Liver (tissue), 9 donors: ENCODE results near the gene IL31RA. TPM values are rescaled to one million over a fixed set of nuclear protein-coding genes. Genes with fewer than 3 reads are reported as not detected.

Experiments used
- DNase-seq: peaks from one replicate; pipeline ENCODE4 v3.0.0-alpha.2; 2017; ENCODE audit warnings: low spot score
- H3K27ac ChIP-seq, 2 donors: one replicate each; pipeline ENCODE4 v1.7.0; 2013; ENCODE audit warnings: inconsistent platforms in 2 of 2, low read length in 2 of 2, control low read depth in 1 of 2, low read depth in 1 of 2, mild to moderate bottlenecking in 1 of 2
- H3K27me3 ChIP-seq, 4 donors: one replicate each; pipeline versions ENCODE4 v1.6.1 to v1.7.0; 2013; ENCODE audit warnings: low read length in 3 of 4, inconsistent platforms in 1 of 4, mild to moderate bottlenecking in 1 of 4, moderate library complexity in 1 of 4; ENCODE audit not compliant: control insufficient read depth in 4 of 4, insufficient read depth in 4 of 4
- H3K36me3 ChIP-seq, 4 donors: one replicate each; pipeline versions ENCODE4 v1.6.1 to v1.7.0; 2013; ENCODE audit warnings: low read length in 3 of 4, mild to moderate bottlenecking in 3 of 4, low read depth in 1 of 4, moderate library complexity in 1 of 4; ENCODE audit not compliant: control insufficient read depth in 4 of 4, insufficient read depth in 3 of 4
- H3K4me1 ChIP-seq, 4 donors: one replicate each; pipeline versions ENCODE4 v1.6.1 to v1.7.0; 2013; ENCODE audit warnings: low read length in 3 of 4, mild to moderate bottlenecking in 3 of 4, moderate library complexity in 1 of 4; ENCODE audit not compliant: control insufficient read depth in 4 of 4, insufficient read depth in 4 of 4
- H3K4me3 ChIP-seq, 3 donors: one replicate each; pipeline versions ENCODE4 v1.6.1 to v1.7.0; 2013; ENCODE audit warnings: low read length in 3 of 3, control low read depth in 1 of 3, low read depth in 1 of 3, mild to moderate bottlenecking in 1 of 3
- H3K9ac ChIP-seq, 2 donors: one replicate each; pipeline ENCODE4 v1.7.0; 2013; ENCODE audit warnings: low read length in 2 of 2, mild to moderate bottlenecking in 2 of 2, moderate library complexity in 2 of 2, control low read depth in 1 of 2, low read depth in 1 of 2
- H3K9me3 ChIP-seq, 4 donors: one replicate each; pipeline versions ENCODE4 v1.6.1 to v1.7.0; 2013; ENCODE audit warnings: low read length in 3 of 4; ENCODE audit not compliant: control insufficient read depth in 4 of 4
- ATF3 ChIP-seq: IDR thresholded peaks from 2 replicates; pipeline ENCODE4 v1.6.1; 2016; ENCODE audit warnings: antibody characterized with exemption
- CTCF ChIP-seq: fragments of 150-350 bp; IDR thresholded peaks from 2 replicates; pipeline ENCODE4 v1.5.1; 2017; ENCODE audit warnings: improper control_type of control experiment, low read depth, low read length; ENCODE audit not compliant: missing input control
- EGR1 ChIP-seq, 2 donors: IDR thresholded peaks; 2 replicates each; pipeline ENCODE4 v1.6.1; 2016 to 2018; ENCODE audit warnings: antibody characterized with exemption in 2 of 2, low read depth in 2 of 2
- FOXA1 ChIP-seq: IDR thresholded peaks from 2 replicates; pipeline ENCODE4 v1.6.1; 2016; ENCODE audit warnings: antibody characterized with exemption
- FOXA2 ChIP-seq: IDR thresholded peaks from 2 replicates; pipeline ENCODE4 v1.6.1; 2016; ENCODE audit warnings: antibody characterized with exemption
- GABPA ChIP-seq, 2 donors: IDR thresholded peaks in 1 of 2; conservative IDR thresholded peaks in 1 of 2; 2 replicates each; pipeline ENCODE4 v1.6.1; 2016; ENCODE audit warnings: antibody characterized with exemption in 2 of 2, mild to moderate bottlenecking in 1 of 2, moderate library complexity in 1 of 2
- HNF4A ChIP-seq, 2 donors: conservative IDR thresholded peaks; 2 replicates each; pipeline ENCODE4 v1.6.1; 2016; ENCODE audit warnings: antibody characterized with exemption in 2 of 2, mild to moderate bottlenecking in 2 of 2
- HNF4G ChIP-seq: IDR thresholded peaks from 2 replicates; pipeline ENCODE4 v1.6.1; 2016; ENCODE audit warnings: antibody characterized with exemption
- JUND ChIP-seq, 2 donors: IDR thresholded peaks; 2 replicates each; pipeline ENCODE4 v1.6.1; 2016; ENCODE audit warnings: antibody characterized with exemption in 2 of 2
- MAX ChIP-seq: IDR thresholded peaks from 2 replicates; pipeline ENCODE4 v1.6.1; 2016; ENCODE audit warnings: antibody characterized with exemption
- NR2F2 ChIP-seq: IDR thresholded peaks from 2 replicates; pipeline ENCODE4 v1.6.1; 2016; ENCODE audit warnings: antibody characterized with exemption
- RAD21 ChIP-seq, 2 donors: IDR thresholded peaks; 2 replicates each; pipeline ENCODE4 v1.6.1; 2016; ENCODE audit warnings: antibody characterized with exemption in 2 of 2, mild to moderate bottlenecking in 2 of 2
- REST ChIP-seq: IDR thresholded peaks from 2 replicates; pipeline ENCODE4 v1.6.1; 2016; ENCODE audit warnings: antibody characterized with exemption, mild to moderate bottlenecking
- RXRA ChIP-seq, 2 donors: IDR thresholded peaks; 2 replicates each; pipeline ENCODE4 v1.6.1; 2017 to 2018; ENCODE audit warnings: antibody characterized with exemption in 2 of 2, mild to moderate bottlenecking in 1 of 2
- SP1 ChIP-seq: IDR thresholded peaks from 2 replicates; pipeline ENCODE4 v1.6.1; 2018; ENCODE audit warnings: antibody characterized with exemption, mild to moderate bottlenecking
- TAF1 ChIP-seq: conservative IDR thresholded peaks from 2 replicates; pipeline ENCODE4 v1.6.1; 2016; ENCODE audit warnings: antibody characterized with exemption, mild to moderate bottlenecking
- YY1 ChIP-seq: IDR thresholded peaks from 2 replicates; pipeline ENCODE4 v1.6.1; 2016; ENCODE audit warnings: antibody characterized with exemption, mild to moderate bottlenecking
- WGBS: extraction: QIAGEN DNeasy Blood & Tissue Kit; methylation state at CpG from one replicate; pipeline ENCODE4 v1.1.7; 2013; 5-methylcytosine and 5-hydroxymethylcytosine counted together
- polyA plus RNA-seq, 2 donors: library from polyadenylated mRNA; stranded (reverse) in 1 of 2; unstranded in 1 of 2; fragments of 200-250 nt in 1 of 2; fragments of >200 nt in 1 of 2; fragmentation: Nextera tagmentation in 1 of 2; extraction: Ambion mirVana in 1 of 2; gene quantifications; one replicate each; pipeline versions ENCODE4 v1.2.1 to v1.2.3, GENCODE V29; 2013 to 2015
- total RNA-seq, 2 donors: library from RNA; depleted of rRNA; stranded (reverse); fragments of >200 nt; gene quantifications; one replicate each; pipeline ENCODE4 v1.2.3, GENCODE V29; 2014
- donor health status: healthy.
- donor health status: healthy.
- donor health status: healthy.
- donor health status: healthy.
- donor health status: healthy.

The IL31RA gene
- total and polyA plus RNA-seq, 4 donors = not detected

GRCh38 chr5:55817030-55817429 lies 34.1 kb upstream of the IL31RA start:
- TF ChIP-seq MAX = no peak
- TF ChIP-seq REST = no peak
- no peak for TF ChIP-seq HNF4A (conservative IDR thresholded peaks at IDR 0.05)
- no peak for TF ChIP-seq JUND (IDR thresholded peaks at IDR 0.05)
- no peak for TF ChIP-seq RXRA (IDR thresholded peaks at IDR 0.05)
- TF ChIP-seq GABPA (IDR thresholded peaks at IDR 0.05 in 1 of 2, conservative IDR thresholded peaks at IDR 0.05 in 1 of 2) = no peak
- TF ChIP-seq EGR1 (IDR thresholded peaks at IDR 0.05; ENCODE audit: low read depth in 2 of 2) = no peak
- no peak for TF ChIP-seq RAD21 (IDR thresholded peaks at IDR 0.05)
- TF ChIP-seq ATF3 = no peak
- TF ChIP-seq FOXA1 = no peak
- no peak for TF ChIP-seq FOXA2
- no peak for TF ChIP-seq YY1
- no peak for TF ChIP-seq SP1
- TF ChIP-seq NR2F2 = no peak
- no peak for TF ChIP-seq HNF4G
- no peak for TF ChIP-seq CTCF
- TF ChIP-seq TAF1 = no peak
- Histone ChIP-seq H3K4me3 (no peak overlapping the region), H3K27ac (no peak overlapping the region), H3K36me3 (no peaks in the 10 kb centered on the region), H3K27me3 (peaks cover 0 to 8% (median 0%) of the 10 kb centered on the region in 4 donors), H3K9ac (no peak overlapping the region), H3K9me3 (no peaks in the 10 kb centered on the region), H3K4me1 (peaks cover 0 to 4% (median under 1%) of the 10 kb centered on the region in 4 donors)
- DNase-seq = no peak
- WGBS = 71% methylated on average over 2 of the region's 2 CpGs

- TF ChIP-seq GABPA (IDR thresholded peaks at IDR 0.05 in 1 of 2, conservative IDR thresholded peaks at IDR 0.05 in 1 of 2) (no peak), HNF4A (conservative IDR thresholded peaks at IDR 0.05) (no peak), CTCF (no peak), ATF3 (no peak), FOXA1 (no peak), RXRA (IDR thresholded peaks at IDR 0.05) (no peak), RAD21 (IDR thresholded peaks at IDR 0.05) (no peak), HNF4G (no peak), TAF1 (no peak), EGR1 (IDR thresholded peaks at IDR 0.05; ENCODE audit: low read depth in 2 of 2) (no peak), YY1 (no peak), FOXA2 (no peak), REST (no peak)
- DNase-seq = no peak
- Histone ChIP-seq H3K9me3 (no peaks in the 10 kb centered on the region), H3K4me1 (peaks cover 0 to 6% (median 1%) of the 10 kb centered on the region in 4 donors), H3K4me3 (no peak overlapping the region), H3K27me3 (peaks cover 0 to 8% (median 0%) of the 10 kb centered on the region in 4 donors), H3K36me3 (no peaks in the 10 kb centered on the region), H3K9ac (no peak overlapping the region), H3K27ac (no peak overlapping the region)
- WGBS = 87% methylated on average over 6 of the region's 6 CpGs
Observed at GRCh38 chr5:55820488-55820887, 30.7 kb upstream of the IL31RA start.
